Neural progenitor cell (in vitro differentiated cells): ENCODE measurements around the gene PLXNB2. TPM values are rescaled to one million over a fixed set of nuclear protein-coding genes. Genes with fewer than 3 reads are reported as not detected.
A peak's percentile ranks its signal among the peaks of the same experiment; 100 is the strongest.

ENCODE experiments used
- DNase-seq: peaks from one replicate; pipeline ENCODE4 v3.0.0-alpha.2; 2016; ENCODE audit warnings: low spot score
- H2AFZ ChIP-seq: fragments of 200-600 bp; sonication (generic); replicated peaks from 2 replicates; pipeline ENCODE4 v1.6.1; 2016; ENCODE audit warnings: antibody characterized with exemption
- H3F3A ChIP-seq: fragments of 200-600 bp; sonication (generic); 2 replicates; pipeline ENCODE4 v1.6.1; 2016; ENCODE audit warnings: antibody characterized with exemption, low read depth
- H3K27ac ChIP-seq: fragments of 200-600 bp; sonication (generic); 2 replicates; pipeline ENCODE4 v1.5.1; 2016; ENCODE audit warnings: mild to moderate bottlenecking
- H3K27me3 ChIP-seq: fragments of 200-600 bp; sonication (generic); 2 replicates; pipeline ENCODE4 v1.6.1; 2016; ENCODE audit warnings: mild to moderate bottlenecking, moderate library complexity
- H3K36me3 ChIP-seq: fragments of 200-600 bp; sonication (generic); 2 replicates; pipeline ENCODE4 v1.5.1; 2016
- H3K4me1 ChIP-seq: fragments of 200-600 bp; sonication (generic); 2 replicates; pipeline ENCODE4 v1.6.1; 2016; ENCODE audit warnings: mixed run types
- H3K4me2 ChIP-seq: fragments of 200-600 bp; sonication (generic); 2 replicates; pipeline ENCODE4 v1.6.1; 2016
- H3K4me3 ChIP-seq: fragments of 200-600 bp; sonication (generic); 2 replicates; pipeline ENCODE4 v1.5.1; 2016
- H3K79me2 ChIP-seq: fragments of 200-600 bp; sonication (generic); 2 replicates; pipeline ENCODE4 v1.6.1; 2016; ENCODE audit warnings: low read depth
- H3K9ac ChIP-seq: fragments of 200-600 bp; sonication (generic); 2 replicates; pipeline ENCODE4 v1.6.1; 2016
- H3K9me3 ChIP-seq: fragments of 200-600 bp; sonication (generic); 2 replicates; pipeline ENCODE4 v1.5.1; 2016; ENCODE audit warnings: low read depth
- H4K20me1 ChIP-seq: fragments of 200-600 bp; sonication (generic); 2 replicates; pipeline ENCODE4 v1.6.1; 2016; ENCODE audit warnings: low read depth
- H3K27ac Mint-ChIP-seq: 3 replicates; pipeline ENCODE4 v1.8.0; 2021; ENCODE audit warnings: mixed read lengths
- H3K27me3 Mint-ChIP-seq: 2 replicates; pipeline ENCODE4 v1.8.0; 2022; ENCODE audit warnings: low read depth, mild to moderate bottlenecking, inconsistent platforms, moderate library complexity, mixed read lengths; ENCODE audit not compliant: insufficient read depth
- H3K36me3 Mint-ChIP-seq: 3 replicates; pipeline ENCODE4 v1.8.0; 2021; ENCODE audit warnings: mixed read lengths
- H3K4me1 Mint-ChIP-seq: 3 replicates; pipeline ENCODE4 v1.8.0; 2021; ENCODE audit warnings: mixed read lengths
- H3K4me3 Mint-ChIP-seq: 3 replicates; pipeline ENCODE4 v1.8.0; 2021; ENCODE audit warnings: mild to moderate bottlenecking, moderate library complexity, mixed read lengths
- H3K9me3 Mint-ChIP-seq: 3 replicates; pipeline ENCODE4 v1.8.0; 2020; ENCODE audit warnings: mixed read lengths
- CTCF ChIP-seq: fragments of 200-600 bp; sonication (generic); IDR thresholded peaks from 2 replicates; pipeline ENCODE4 v1.5.1; 2017; ENCODE audit warnings: antibody characterized with exemption, mild to moderate bottlenecking
- EZH2 ChIP-seq: fragments of 200-600 bp; sonication (generic); IDR thresholded peaks from 2 replicates; pipeline ENCODE4 v1.6.1; 2017; ENCODE audit warnings: antibody characterized with exemption, mild to moderate bottlenecking, moderate library complexity
- EZH2phosphoT487 ChIP-seq: fragments of 200-600 bp; sonication (generic); IDR thresholded peaks from 2 replicates; pipeline ENCODE4 v1.6.1; 2017; ENCODE audit warnings: antibody characterized with exemption
- total RNA-seq: library from RNA; depleted of rRNA; stranded (reverse); fragments of >200 nt; gene quantifications from 2 replicates; pipeline ENCODE4 v1.2.3, GENCODE V29; 2015; ENCODE audit warnings: low replicate concordance

Gene PLXNB2
- total RNA-seq, 1 donor from 2014 or later: 32.4 TPM

GRCh38 chr22:50302041-50302541 is 5.4 kb downstream of the PLXNB2 start:
- H3K9ac ChIP-seq: no peak overlapping the region
- H3K4me2 ChIP-seq: no peak overlapping the region
- H3F3A ChIP-seq: no peaks in the 10 kb centered on the region
- H3K9me3 ChIP-seq: no peaks in the 10 kb centered on the region
- H3K27ac ChIP-seq: no peak overlapping the region
- no peak overlapping the region for H3K4me3 Mint-ChIP-seq
- no peak for TF ChIP-seq EZH2
- no peak for TF ChIP-seq EZH2phosphoT487
- no peak for TF ChIP-seq CTCF
- H3K36me3 ChIP-seq: no peaks in the 10 kb centered on the region
- H3K4me3 ChIP-seq: no peak overlapping the region
- DNase-seq: no peak
- H3K4me1 Mint-ChIP-seq: peaks cover 36% of the 10 kb centered on the region
- H2AFZ ChIP-seq: no peak overlapping the region
- peaks cover 78% of the 10 kb centered on the region for H3K79me2 ChIP-seq
- H3K4me1 ChIP-seq: peaks cover 35% of the 10 kb centered on the region
- no peak overlapping the region for H3K27ac Mint-ChIP-seq
- H3K36me3 Mint-ChIP-seq: peaks cover 3% of the 10 kb centered on the region
- peaks cover 93% of the 10 kb centered on the region for H4K20me1 ChIP-seq
- no peaks in the 10 kb centered on the region for H3K9me3 Mint-ChIP-seq
- peaks cover 6% of the 10 kb centered on the region for H3K27me3 Mint-ChIP-seq
- peaks cover 24% of the 10 kb centered on the region for H3K27me3 ChIP-seq

- Mint-ChIP-seq H3K27me3 (peaks cover 6% of the 10 kb centered on the region), H3K36me3 (peaks cover 3% of the 10 kb centered on the region), H3K27ac (no peak overlapping the region), H3K4me3 (no peak overlapping the region), H3K4me1 (peaks cover 36% of the 10 kb centered on the region), H3K9me3 (no peaks in the 10 kb centered on the region)
- H3F3A ChIP-seq: no peaks in the 10 kb centered on the region
- no peaks in the 10 kb centered on the region for H3K36me3 ChIP-seq
- no peak overlapping the region for H3K9ac ChIP-seq
- no peak overlapping the region for H3K4me3 ChIP-seq
- peaks cover 79% of the 10 kb centered on the region for H3K79me2 ChIP-seq
- H3K27ac ChIP-seq: no peak overlapping the region
- DNase-seq: no peak
- no peaks in the 10 kb centered on the region for H3K9me3 ChIP-seq
- H3K4me1 ChIP-seq: peaks cover 35% of the 10 kb centered on the region
- peaks cover 24% of the 10 kb centered on the region for H3K27me3 ChIP-seq
- no peak overlapping the region for H2AFZ ChIP-seq
- no peak overlapping the region for H3K4me2 ChIP-seq
- no peak for TF ChIP-seq EZH2phosphoT487
- no peak for TF ChIP-seq EZH2
- peaks cover 98% of the 10 kb centered on the region for H4K20me1 ChIP-seq
These were observed 5.9 kb downstream of the PLXNB2 start for GRCh38 chr22:50301581-50301991.

- no peak overlapping the region for H3K27ac Mint-ChIP-seq
- no peaks in the 10 kb centered on the region for H3K36me3 Mint-ChIP-seq
- peak overlapping the region; percentile 53 for H3K4me3 ChIP-seq
- no peak overlapping the region for H2AFZ ChIP-seq
- H3K4me1 ChIP-seq: peaks cover 33% of the 10 kb centered on the region
- H3K36me3 ChIP-seq: no peaks in the 10 kb centered on the region
- peaks cover 6% of the 10 kb centered on the region for H3K27me3 Mint-ChIP-seq
- H3K4me1 Mint-ChIP-seq: peaks cover 30% of the 10 kb centered on the region
- no peaks in the 10 kb centered on the region for H3K9me3 Mint-ChIP-seq
- H3K4me3 Mint-ChIP-seq: peak overlapping the region; percentile 59
- H3K79me2 ChIP-seq: peaks cover 78% of the 10 kb centered on the region
- H3K4me2 ChIP-seq: peak overlapping the region; percentile 94
- H3K9ac ChIP-seq: no peak overlapping the region
- TF ChIP-seq EZH2phosphoT487 (no peak), CTCF (no peak), EZH2 (no peak)
- DNase-seq: no peak
- no peaks in the 10 kb centered on the region for H3F3A ChIP-seq
- H3K27me3 ChIP-seq: peaks cover 24% of the 10 kb centered on the region
- no peaks in the 10 kb centered on the region for H3K9me3 ChIP-seq
- H4K20me1 ChIP-seq: peaks cover 98% of the 10 kb centered on the region
- no peak overlapping the region for H3K27ac ChIP-seq
These were observed 6.7 kb downstream of the PLXNB2 start for GRCh38 chr22:50300620-50301257.
